Left kidney (tissue), 8 donors: ENCODE measurements around the gene C9orf153. TPM values are rescaled to one million over a fixed set of nuclear protein-coding genes. Genes with fewer than 3 reads are reported as not detected.
"Not testable (repeated sequence)": the region's sequence is repeated elsewhere in the genome, so short reads cannot be mapped to it uniquely, and the experiment has no call there.

ENCODE experiments used
- DNase-seq: peaks from one replicate; pipeline ENCODE4 v3.0.0-alpha.2; 2013
- long read RNA-seq, 8 donors: transcript quantifications; one replicate each; lab custom pipeline, GENCODE V29; 2026
- polyA plus RNA-seq: library from polyadenylated mRNA; unstranded; fragments of 120-200 nt; gene quantifications from one replicate; pipeline ENCODE4 v1.2.1, GENCODE V29; 2013; ENCODE audit not compliant: insufficient read length

Gene C9orf153
- 0.15 TPM for polyA plus RNA-seq
- long read RNA-seq, donor 1, result 0 reads
- long read RNA-seq, donor 2, result 0 reads
- long read RNA-seq, donor 3, result 0 reads
- long read RNA-seq, donor 4, result 0 reads
- long read RNA-seq, donor 5, result 0 reads
- long read RNA-seq, donor 6, result 0 reads
- long read RNA-seq, donor 7, result 0 reads
- long read RNA-seq, donor 8, result 0 reads

GRCh38 chr9:86259557-86259956, at the start of gene C9orf153:
TSS of gene C9orf153 (minus strand) at chr9:86259657. CDS start at chr9:86229603, 30,054 bp downstream.
- no peak for DNase-seq

GRCh38 chr9:86308687-86309086, 49.2 kb upstream of the C9orf153 start:
- DNase-seq, result no peak

- no peak for DNase-seq
Measured at GRCh38 chr9:86304236-86304730, 44.8 kb upstream of the C9orf153 start.

- DNase-seq, result no peak
Measured at GRCh38 chr9:86303316-86303975, 44.0 kb upstream of the C9orf153 start.

GRCh38 chr9:86301686-86302085, 42.2 kb upstream of the C9orf153 start:
- DNase-seq, result no peak

GRCh38 chr9:86300701-86301100, 41.2 kb upstream of the C9orf153 start:
- DNase-seq, result no peak

GRCh38 chr9:86298873-86299272, 39.4 kb upstream of the C9orf153 start:
- no peak for DNase-seq

- not testable (repeated sequence) for DNase-seq
Measured at GRCh38 chr9:86290341-86290740, 30.9 kb upstream of the C9orf153 start.

GRCh38 chr9:86288499-86289198, 29.2 kb upstream of the C9orf153 start:
- DNase-seq, result no peak

- DNase-seq, result peak; percentile 30
Measured at GRCh38 chr9:86287013-86287412, 27.6 kb upstream of the C9orf153 start.

GRCh38 chr9:86286278-86286677, 26.8 kb upstream of the C9orf153 start:
- no peak for DNase-seq

GRCh38 chr9:86285261-86285660, 25.8 kb upstream of the C9orf153 start:
- DNase-seq, result no peak

GRCh38 chr9:86282979-86283535, 23.6 kb upstream of the C9orf153 start:
- no peak for DNase-seq

- peak; percentile 97 for DNase-seq
Measured at GRCh38 chr9:86282077-86282978, 22.9 kb upstream of the C9orf153 start, which contains the start of gene ISCA1. TSS of gene ISCA1 (minus strand) at chr9:86282538. CDS start at chr9:86282458, 80 bp downstream.

GRCh38 chr9:86281593-86282076, 22.2 kb upstream of the C9orf153 start:
- peak; percentile 21 for DNase-seq

GRCh38 chr9:86280580-86280979, 21.1 kb upstream of the C9orf153 start:
- no peak for DNase-seq

- no peak for DNase-seq
Measured at GRCh38 chr9:86279839-86280238, 20.4 kb upstream of the C9orf153 start.

- no peak for DNase-seq
Measured at GRCh38 chr9:86277072-86277471, 17.6 kb upstream of the C9orf153 start.

GRCh38 chr9:86275962-86276361, 16.5 kb upstream of the C9orf153 start:
- DNase-seq, result no peak

- DNase-seq, result no peak
Measured at GRCh38 chr9:86274821-86275643, 15.6 kb upstream of the C9orf153 start.

GRCh38 chr9:86272221-86272620, 12.8 kb upstream of the C9orf153 start:
- DNase-seq, result no peak
